ENCODE results near the gene HSPB6. TPM values are rescaled to one million over a fixed set of nuclear protein-coding genes. Genes with fewer than 3 reads are reported as not detected.

Gene HSPB6
- total RNA-seq, 1 donor from 2014 or later, result not detected

DNA sequence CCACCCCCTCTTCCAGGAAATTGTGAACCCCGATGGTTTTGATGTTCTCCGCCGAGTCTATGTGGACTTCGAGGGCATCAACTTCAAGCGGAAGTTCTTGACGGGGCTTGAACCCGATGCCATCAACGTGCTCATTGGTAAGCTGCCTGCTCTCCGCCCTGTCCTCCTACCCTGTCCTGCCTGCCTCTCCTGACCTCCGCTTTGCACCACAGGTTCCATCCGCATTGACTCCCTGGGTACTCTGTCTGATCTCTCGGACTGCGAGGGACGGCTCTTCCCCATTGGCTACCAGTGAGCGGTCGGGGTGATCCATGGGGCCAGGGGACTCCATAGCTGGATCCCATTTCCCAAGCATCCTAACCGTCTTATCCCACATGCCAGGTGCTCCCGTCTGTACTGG, 26.5 kb downstream of the HSPB6 start:
- TF ChIP-seq, protein P1, sequence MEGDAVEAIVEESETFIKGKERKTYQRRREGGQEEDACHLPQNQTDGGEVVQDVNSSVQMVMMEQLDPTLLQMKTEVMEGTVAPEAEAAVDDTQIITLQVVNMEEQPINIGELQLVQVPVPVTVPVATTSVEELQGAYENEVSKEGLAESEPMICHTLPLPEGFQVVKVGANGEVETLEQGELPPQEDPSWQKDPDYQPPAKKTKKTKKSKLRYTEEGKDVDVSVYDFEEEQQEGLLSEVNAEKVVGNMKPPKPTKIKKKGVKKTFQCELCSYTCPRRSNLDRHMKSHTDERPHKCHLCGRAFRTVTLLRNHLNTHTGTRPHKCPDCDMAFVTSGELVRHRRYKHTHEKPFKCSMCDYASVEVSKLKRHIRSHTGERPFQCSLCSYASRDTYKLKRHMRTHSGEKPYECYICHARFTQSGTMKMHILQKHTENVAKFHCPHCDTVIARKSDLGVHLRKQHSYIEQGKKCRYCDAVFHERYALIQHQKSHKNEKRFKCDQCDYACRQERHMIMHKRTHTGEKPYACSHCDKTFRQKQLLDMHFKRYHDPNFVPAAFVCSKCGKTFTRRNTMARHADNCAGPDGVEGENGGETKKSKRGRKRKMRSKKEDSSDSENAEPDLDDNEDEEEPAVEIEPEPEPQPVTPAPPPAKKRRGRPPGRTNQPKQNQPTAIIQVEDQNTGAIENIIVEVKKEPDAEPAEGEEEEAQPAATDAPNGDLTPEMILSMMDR (IDR thresholded peaks at IDR 0.05; ENCODE audit: unreplicated experiment), result no peak
- no peaks in the 10 kb centered on the region for H3K4me1 Mint-ChIP-seq (ENCODE audit: unreplicated experiment)
- peak overlapping the region; percentile 38 for H3K4me3 Mint-ChIP-seq (ENCODE audit: unreplicated experiment)
- H3K36me3 Mint-ChIP-seq (ENCODE audit: low read depth, unreplicated experiment), result peaks cover 69% of the 10 kb centered on the region
- peak overlapping the region; percentile 9 for H3K27ac Mint-ChIP-seq (ENCODE audit: unreplicated experiment)
- no peaks in the 10 kb centered on the region for H3K9me3 Mint-ChIP-seq (ENCODE audit: unreplicated experiment)
- DNase-seq (ENCODE audit: low spot score), result no peak
- peaks cover 21% of the 10 kb centered on the region for H3K27me3 Mint-ChIP-seq (ENCODE audit: unreplicated experiment)

DNA sequence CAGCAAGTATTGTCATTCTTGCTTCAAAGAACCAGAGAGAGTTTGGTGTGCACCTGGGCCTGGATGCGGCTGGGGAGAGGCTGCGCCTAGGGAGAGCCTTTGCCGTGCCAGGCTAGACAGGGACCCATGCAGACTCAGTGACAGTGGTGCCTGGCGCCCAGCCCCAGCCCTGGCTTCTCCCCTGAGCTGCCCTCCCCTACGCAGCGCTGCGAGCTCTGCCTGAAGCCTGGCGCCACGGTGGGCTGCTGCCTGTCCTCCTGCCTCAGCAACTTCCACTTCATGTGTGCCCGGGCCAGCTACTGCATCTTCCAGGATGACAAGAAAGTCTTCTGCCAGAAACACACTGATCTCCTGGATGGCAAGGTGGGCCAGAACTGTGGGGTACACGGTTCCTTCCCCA, 27.1 kb downstream of the HSPB6 start:
- no peak for DNase-seq (ENCODE audit: low spot score)
- Mint-ChIP-seq H3K9me3 (ENCODE audit: unreplicated experiment) (no peaks in the 10 kb centered on the region), H3K4me1 (ENCODE audit: unreplicated experiment) (no peaks in the 10 kb centered on the region), H3K4me3 (ENCODE audit: unreplicated experiment) (peak overlapping the region; percentile 12), H3K27ac (ENCODE audit: unreplicated experiment) (no peak overlapping the region), H3K27me3 (ENCODE audit: unreplicated experiment) (peaks cover 19% of the 10 kb centered on the region), H3K36me3 (ENCODE audit: low read depth, unreplicated experiment) (peaks cover 71% of the 10 kb centered on the region)
- TF ChIP-seq, protein P1 (IDR thresholded peaks at IDR 0.05; ENCODE audit: unreplicated experiment), result no peak

DNA sequence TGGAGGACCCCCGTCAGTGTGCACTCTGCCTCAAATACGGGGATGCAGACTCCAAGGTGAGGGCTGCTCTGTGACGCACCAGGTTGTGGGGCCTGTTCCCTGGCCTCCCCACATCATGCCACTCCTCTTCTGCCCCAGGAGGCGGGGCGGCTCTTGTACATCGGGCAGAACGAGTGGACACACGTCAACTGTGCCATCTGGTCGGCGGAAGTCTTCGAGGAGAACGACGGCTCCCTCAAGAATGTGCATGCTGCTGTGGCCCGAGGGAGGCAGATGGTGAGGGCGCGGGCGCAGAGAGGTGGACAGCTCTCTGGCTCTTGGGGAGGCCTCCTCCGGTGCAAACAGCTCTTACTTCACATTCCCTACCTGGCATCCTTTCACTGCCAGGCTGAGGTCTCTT, 27.8 kb downstream of the HSPB6 start:
- no peak overlapping the region for H3K27ac Mint-ChIP-seq (ENCODE audit: unreplicated experiment)
- peaks cover 70% of the 10 kb centered on the region for H3K36me3 Mint-ChIP-seq (ENCODE audit: low read depth, unreplicated experiment)
- no peaks in the 10 kb centered on the region for H3K9me3 Mint-ChIP-seq (ENCODE audit: unreplicated experiment)
- H3K4me3 Mint-ChIP-seq (ENCODE audit: unreplicated experiment), result no peak overlapping the region
- peaks cover 13% of the 10 kb centered on the region for H3K27me3 Mint-ChIP-seq (ENCODE audit: unreplicated experiment)
- no peak for DNase-seq (ENCODE audit: low spot score)
- H3K4me1 Mint-ChIP-seq (ENCODE audit: unreplicated experiment), result no peaks in the 10 kb centered on the region
- TF ChIP-seq, protein P1 (IDR thresholded peaks at IDR 0.05; ENCODE audit: unreplicated experiment), result no peak

DNA sequence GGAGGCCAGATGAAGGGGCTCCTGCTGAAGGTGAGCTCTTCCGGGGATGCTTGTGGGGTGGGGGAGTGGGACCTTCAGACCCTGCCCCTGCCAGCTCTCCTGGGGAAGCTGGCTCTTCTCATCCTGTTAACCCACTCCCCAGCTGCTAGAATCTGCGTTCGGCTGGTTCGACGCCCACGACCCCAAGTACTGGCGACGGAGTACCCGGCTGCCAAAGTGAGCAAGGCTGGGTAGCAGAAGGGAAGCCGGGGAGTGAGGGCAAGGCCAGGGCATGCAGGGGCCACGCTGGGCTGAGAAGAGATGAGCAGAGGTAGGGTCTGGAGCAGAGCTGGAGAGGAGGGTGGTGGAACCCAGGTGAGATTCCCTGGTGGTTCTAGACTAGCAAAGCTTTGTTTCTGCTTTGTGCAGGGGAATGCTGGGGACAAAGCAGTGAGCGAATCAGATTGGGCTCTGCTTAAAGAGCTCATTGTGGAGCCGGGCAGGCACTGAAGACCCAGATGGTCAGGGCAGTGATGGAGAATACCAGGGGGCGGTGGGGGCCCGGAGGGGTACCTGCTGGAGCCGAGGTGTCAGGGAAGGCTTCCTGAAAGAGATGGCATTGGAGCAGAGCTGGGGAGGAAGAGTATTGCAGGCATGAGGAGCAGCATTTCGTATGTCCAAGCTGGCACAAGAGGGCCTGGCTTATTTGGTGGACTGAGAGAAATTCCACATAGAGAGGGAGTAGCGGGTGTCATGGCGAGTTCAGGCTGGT, 28.7 kb downstream of the HSPB6 start:
- Mint-ChIP-seq H3K36me3 (ENCODE audit: low read depth, unreplicated experiment) (peaks cover 76% of the 10 kb centered on the region), H3K4me1 (ENCODE audit: unreplicated experiment) (no peaks in the 10 kb centered on the region), H3K27ac (ENCODE audit: unreplicated experiment) (no peak overlapping the region), H3K27me3 (ENCODE audit: unreplicated experiment) (peaks cover 11% of the 10 kb centered on the region), H3K9me3 (ENCODE audit: unreplicated experiment) (no peaks in the 10 kb centered on the region), H3K4me3 (ENCODE audit: unreplicated experiment) (peak overlapping the region; percentile 37)
- DNase-seq (ENCODE audit: low spot score), result no peak
- TF ChIP-seq, protein P1 (IDR thresholded peaks at IDR 0.05; ENCODE audit: unreplicated experiment), result no peak

Data from endothelial cell (in vitro differentiated cells).